LNCAP (cell line): ENCODE data around the gene NAALAD2.

Experiments
- CTCF ChIP-seq: fragments of 450-650 bp; IDR thresholded peaks from 2 replicates; pipeline ENCODE4 v1.5.1; 2017; ENCODE audit warnings: mild to moderate bottlenecking

NAALAD2 gene

GRCh38 chr11:90204832-90205646, 70.6 kb downstream of the NAALAD2 start:
- TF ChIP-seq CTCF: peak; percentile 93

GRCh38 chr11:90208857-90209256, 74.4 kb downstream of the NAALAD2 start:
- no peak for TF ChIP-seq CTCF

- no peak for TF ChIP-seq CTCF
Measured at GRCh38 chr11:90213322-90213721, 78.9 kb downstream of the NAALAD2 start.

- TF ChIP-seq CTCF: no peak
Measured at GRCh38 chr11:90216611-90217010, 82.1 kb downstream of the NAALAD2 start.

- TF ChIP-seq CTCF: no peak
Measured at GRCh38 chr11:90218606-90219005, 84.1 kb downstream of the NAALAD2 start.

GRCh38 chr11:90219438-90219837, 85.0 kb downstream of the NAALAD2 start:
- TF ChIP-seq CTCF: no peak

GRCh38 chr11:90220391-90220790, 85.9 kb downstream of the NAALAD2 start:
- no peak for TF ChIP-seq CTCF
